ENCODE results near the gene B3GNT7.

Gene B3GNT7

DNA sequence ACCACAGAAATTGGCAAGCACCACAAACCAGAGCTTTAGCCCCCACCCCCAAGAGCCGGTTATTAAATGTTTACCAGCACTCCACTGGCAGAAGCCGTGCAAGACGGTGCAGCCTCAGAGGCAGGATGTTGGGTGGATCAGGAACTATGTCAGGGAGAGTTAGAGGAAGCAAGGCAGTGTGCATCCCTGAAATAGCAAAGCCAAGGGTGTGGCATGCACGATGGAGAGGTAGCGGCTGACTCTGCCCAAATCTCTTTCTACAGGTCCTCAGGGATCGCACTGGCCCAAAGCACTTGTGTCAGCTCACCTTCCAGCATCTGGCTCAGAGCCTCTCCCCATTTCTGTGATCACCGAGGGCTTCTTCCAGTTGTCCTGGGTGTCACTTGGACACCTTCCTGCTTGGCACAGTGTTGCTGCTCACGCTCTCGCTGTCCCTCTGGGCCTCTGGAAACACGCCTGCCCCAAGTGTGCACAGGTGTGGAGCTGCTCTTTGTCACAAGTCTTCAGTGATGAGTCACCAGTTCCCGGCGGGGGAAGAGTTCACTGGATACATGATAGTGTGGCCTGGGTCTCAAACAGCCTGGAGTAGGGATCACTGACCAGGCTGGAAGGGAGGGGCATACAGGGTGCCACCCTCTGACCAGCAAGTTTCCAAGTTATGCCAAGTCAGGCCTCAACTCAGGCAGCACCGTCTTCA is 17.3 kb upstream of the B3GNT7 start:
- Histone ChIP-seq H3K27me3 (ENCODE audit: insufficient read depth, poor library complexity, severe bottlenecking) (no peaks in the 10 kb centered on the region), H3K4me3 (replicated peaks; ENCODE audit: insufficient read depth, low read length) (no peak overlapping the region), H3K27ac (replicated peaks) (no peak overlapping the region)
- DNase-seq (ENCODE audit: low read depth in 1 of 2, low spot score in 1 of 2) = no peak
- TF ChIP-seq SPI1 (IDR thresholded peaks at IDR 0.05; ENCODE audit: borderline replicate concordance, low read depth) (no peak), REST (IDR thresholded peaks at IDR 0.05; ENCODE audit: insufficient replicate concordance, low read depth) (no peak), GABPA (IDR thresholded peaks at IDR 0.05; ENCODE audit: low read depth) (no peak), CTCF (IDR thresholded peaks at IDR 0.05; ENCODE audit: insufficient read depth, low read length) (no peak), POLR2AphosphoS5 (IDR thresholded peaks at IDR 0.05; ENCODE audit: low read depth) (no peak)

- DNase-seq (ENCODE audit: low read depth in 1 of 2, low spot score in 1 of 2) = no peak
- TF ChIP-seq REST (IDR thresholded peaks at IDR 0.05; ENCODE audit: insufficient replicate concordance, low read depth) (no peak), GABPA (IDR thresholded peaks at IDR 0.05; ENCODE audit: low read depth) (no peak), CTCF (IDR thresholded peaks at IDR 0.05; ENCODE audit: insufficient read depth, low read length) (no peak), SPI1 (IDR thresholded peaks at IDR 0.05; ENCODE audit: borderline replicate concordance, low read depth) (no peak), POLR2AphosphoS5 (IDR thresholded peaks at IDR 0.05; ENCODE audit: low read depth) (no peak)
- no peak overlapping the region for H3K27ac ChIP-seq (replicated peaks)
Measured at GRCh38 chr2:231379266-231380215, 16.0 kb upstream of the B3GNT7 start.

DNA sequence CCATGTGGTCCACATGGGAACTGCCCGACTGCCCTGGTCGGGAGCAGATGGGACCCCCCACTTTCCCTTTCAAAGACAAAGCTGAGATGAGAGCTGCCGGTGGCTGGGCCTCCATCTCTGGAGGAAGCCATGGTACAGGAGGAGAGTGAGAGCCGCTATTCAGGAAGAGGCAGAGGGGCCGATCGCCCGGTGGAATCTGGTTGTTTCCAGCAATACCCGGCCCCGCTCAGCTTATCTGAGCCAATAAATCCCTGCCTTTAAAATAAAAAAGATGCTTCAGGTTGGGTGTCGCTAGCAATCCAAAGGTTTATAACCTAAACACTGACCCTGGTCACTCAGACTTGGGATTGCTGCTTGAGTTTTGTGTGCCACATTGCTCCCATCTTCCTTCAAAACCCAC is 15.2 kb upstream of the B3GNT7 start:
- no peak for DNase-seq (ENCODE audit: low read depth in 1 of 2, low spot score in 1 of 2)
- Histone ChIP-seq H3K27me3 (ENCODE audit: insufficient read depth, poor library complexity, severe bottlenecking) (no peaks in the 10 kb centered on the region), H3K4me3 (replicated peaks; ENCODE audit: insufficient read depth, low read length) (no peak overlapping the region), H3K27ac (replicated peaks) (no peak overlapping the region)
- TF ChIP-seq SPI1 (IDR thresholded peaks at IDR 0.05; ENCODE audit: borderline replicate concordance, low read depth) = no peak
- no peak for TF ChIP-seq GABPA (IDR thresholded peaks at IDR 0.05; ENCODE audit: low read depth)
- TF ChIP-seq POLR2AphosphoS5 (IDR thresholded peaks at IDR 0.05; ENCODE audit: low read depth) = no peak

More at GRCh38 chr2:231379266-231380215, 16.0 kb upstream of the B3GNT7 start:
- H3K4me3 ChIP-seq (replicated peaks; ENCODE audit: insufficient read depth, low read length) = no peak overlapping the region
- H3K27me3 ChIP-seq (ENCODE audit: insufficient read depth, poor library complexity, severe bottlenecking) = no peaks in the 10 kb centered on the region
